NCI-H187 treated with DMSO at 0.1 percent for 48 hours (cell line): ENCODE results near the gene SHOC1.
"Not testable (repeated sequence)": the region's sequence is repeated elsewhere in the genome, so short reads cannot be mapped to it uniquely, and the experiment has no call there.

ENCODE experiments used
- DNase-seq: peaks from one replicate; lab custom pipeline; 2025; lab: John Stamatoyannopoulos, UW

The SHOC1 gene

GRCh38 chr9:111794835-111795556 lies at the start of gene SHOC1:
SHOC1 (minus strand) TSS chr9:111794937; CDS start chr9:111791418, 3,519 bp downstream.
- DNase-seq = no peak

DNA sequence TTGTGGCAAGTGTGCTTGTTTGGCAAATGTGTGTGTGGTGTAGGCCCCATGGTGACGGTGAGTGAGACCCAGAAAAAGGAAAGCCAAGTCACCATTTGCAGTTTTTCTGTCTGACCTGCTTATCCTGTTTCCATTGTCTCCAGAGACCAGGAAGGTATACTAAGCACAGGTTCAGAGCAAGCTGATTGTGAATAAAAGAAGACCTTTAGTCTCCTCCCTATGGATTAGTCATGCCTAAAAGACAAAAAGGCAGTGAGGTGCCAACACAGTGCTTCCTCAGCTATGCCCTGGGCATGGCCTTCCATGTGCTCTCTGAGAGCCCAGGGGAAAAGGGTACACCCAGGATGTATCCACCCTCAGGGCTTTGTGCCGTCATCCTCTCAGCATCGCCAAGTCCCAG lies 49.2 kb upstream of the SHOC1 start:
- DNase-seq = no peak

- no peak for DNase-seq
Measured at GRCh38 chr9:111842313-111842712, 47.6 kb upstream of the SHOC1 start.

DNA sequence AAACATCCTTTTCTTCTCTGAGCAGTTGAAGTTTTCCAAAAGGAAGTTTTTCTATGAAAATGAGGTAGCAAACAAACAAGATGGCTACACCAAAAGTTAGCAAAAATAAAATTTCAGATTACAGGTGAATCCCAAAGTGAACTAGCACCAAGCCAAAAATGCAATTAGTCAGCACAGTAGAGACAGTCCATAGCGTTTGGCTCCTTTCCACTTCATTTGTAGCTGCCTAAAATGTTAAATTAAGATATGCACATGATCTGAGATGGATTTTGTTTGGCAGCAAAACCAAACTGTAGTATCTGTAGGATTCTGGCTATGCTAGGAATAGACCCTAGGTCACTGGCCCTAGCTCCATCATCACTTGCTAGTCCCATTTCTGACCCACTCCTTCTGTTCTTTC lies 45.7 kb upstream of the SHOC1 start:
- no peak for DNase-seq

GRCh38 chr9:111839987-111840386 lies 45.2 kb upstream of the SHOC1 start:
- no peak for DNase-seq

DNA sequence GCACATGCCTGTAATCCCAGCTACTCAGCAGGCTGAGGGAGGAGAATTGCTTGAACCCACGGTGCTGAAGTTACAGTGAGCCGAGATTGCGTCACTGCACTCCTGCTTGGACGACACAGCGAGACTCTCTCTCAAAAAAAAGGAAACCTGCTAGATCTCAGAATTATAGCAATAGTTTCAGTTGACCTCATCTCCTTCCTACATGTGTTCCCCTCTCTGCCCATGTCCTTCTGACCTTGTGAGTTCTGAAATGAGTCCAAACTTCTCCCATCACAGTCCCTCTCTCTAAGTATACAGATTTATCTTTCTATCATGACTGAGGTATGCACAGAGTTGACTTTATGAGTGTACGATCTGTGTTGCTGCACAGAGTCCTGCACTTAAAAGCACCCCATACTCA lies 44.6 kb upstream of the SHOC1 start:
- DNase-seq = no peak

DNA sequence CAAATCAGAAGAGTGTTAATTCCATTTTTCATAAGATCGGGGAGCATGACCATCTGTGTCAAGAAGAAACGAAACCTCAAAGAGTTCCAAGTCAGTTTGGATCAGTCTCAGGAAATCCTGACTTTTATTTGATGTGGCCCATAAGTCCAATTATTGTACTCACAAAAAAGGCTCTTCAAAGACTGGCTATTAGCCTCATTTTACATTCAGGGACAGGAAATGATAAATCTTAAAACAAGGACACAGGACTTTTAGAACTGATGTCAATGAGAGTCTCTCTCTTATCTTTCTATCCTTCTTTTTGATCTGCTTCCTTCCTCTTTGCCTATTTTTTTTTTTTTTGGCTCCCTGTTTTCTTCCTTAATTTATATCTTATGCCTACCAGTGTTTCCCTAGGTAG lies 43.7 kb upstream of the SHOC1 start:
- DNase-seq = no peak

GRCh38 chr9:111836311-111836710 lies 41.6 kb upstream of the SHOC1 start:
- DNase-seq = no peak

DNA sequence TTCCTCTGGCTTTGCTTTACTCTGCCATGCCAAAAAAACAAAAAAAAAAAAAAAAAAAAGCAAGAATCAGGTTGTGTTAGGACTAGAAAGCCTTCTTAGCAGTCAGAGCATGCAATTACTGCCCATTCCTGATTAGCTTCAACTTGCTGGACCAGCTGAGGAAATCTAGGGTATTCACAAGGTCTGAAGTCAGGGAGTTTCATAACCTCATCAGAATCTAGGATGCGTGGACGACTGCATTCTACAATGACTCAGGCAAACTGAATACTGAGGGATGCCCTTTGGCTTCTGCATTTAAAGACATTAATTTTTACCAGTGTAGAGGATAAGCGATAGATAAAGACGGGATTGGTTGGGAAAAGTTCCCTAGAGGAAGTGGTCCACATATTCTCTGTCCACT lies 39.2 kb upstream of the SHOC1 start:
- no peak for DNase-seq

GRCh38 chr9:111832449-111832848 lies 37.7 kb upstream of the SHOC1 start:
- DNase-seq = no peak

DNA sequence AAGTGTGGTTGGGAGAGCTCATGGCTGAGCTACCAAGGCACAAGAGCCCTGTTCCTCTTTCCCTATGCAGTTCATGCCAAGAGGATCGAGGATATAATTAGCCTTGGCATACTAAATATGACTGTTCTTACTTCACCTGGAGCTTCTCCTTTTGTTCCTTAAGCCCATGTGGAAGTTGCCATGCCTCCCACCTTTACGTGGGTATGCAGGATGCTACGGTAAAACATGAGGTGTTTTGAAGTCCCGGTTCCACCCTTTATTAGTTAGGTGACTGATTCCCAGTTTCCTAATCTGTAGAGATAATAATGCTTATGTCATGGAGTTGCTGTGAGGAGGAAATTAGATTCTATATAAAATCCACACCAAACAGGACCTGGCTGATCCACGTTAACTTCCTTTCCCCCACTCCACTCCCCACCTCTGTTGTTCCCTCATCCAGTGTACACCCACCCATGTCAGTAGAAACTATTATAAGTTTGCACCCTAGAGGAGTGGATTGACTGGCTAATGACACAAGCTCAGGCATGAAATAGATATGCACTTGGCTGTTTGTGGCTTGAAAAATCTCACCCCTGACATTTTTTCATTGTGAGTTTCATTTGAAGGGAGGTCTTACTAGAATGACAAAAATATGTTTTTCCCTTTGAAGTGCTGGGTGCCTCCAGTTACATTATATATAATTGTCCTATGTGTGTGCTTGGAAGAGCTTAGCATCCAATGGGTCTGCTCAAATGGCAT lies 36.8 kb upstream of the SHOC1 start:
- no peak for DNase-seq

- DNase-seq = no peak
Measured at GRCh38 chr9:111828193-111828592, 33.5 kb upstream of the SHOC1 start.

DNA sequence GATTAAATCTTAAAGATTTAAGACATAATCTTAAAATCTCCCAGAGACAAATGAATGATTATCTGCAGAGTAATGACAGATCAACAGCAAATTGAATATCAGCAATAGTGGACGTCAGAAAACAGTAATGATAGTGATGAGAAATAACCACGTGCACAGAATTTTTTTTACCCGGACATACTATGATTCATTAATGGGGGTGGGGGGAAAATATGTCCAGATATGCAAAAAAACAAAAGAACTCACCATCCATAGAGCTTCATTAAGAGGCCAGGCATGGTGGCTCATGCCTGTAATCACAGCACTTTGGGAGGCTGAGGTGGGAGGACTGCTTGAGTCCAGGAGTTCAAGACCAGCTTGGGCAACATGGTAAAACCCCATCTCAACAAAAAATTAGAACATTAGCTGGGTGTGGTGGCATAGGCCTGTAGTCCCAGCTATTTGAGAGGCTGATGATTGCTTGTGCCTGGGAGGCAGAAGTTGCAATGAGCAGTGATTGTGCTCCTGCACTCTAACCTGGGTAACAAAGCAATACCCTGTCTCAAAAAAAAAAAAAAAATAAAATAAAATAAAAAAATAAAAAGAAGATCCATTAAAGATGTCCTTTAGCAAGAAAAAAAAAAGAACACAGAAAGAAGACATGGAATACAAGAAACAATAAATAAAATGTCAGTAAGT lies 30.9 kb upstream of the SHOC1 start:
- no peak for DNase-seq

DNA sequence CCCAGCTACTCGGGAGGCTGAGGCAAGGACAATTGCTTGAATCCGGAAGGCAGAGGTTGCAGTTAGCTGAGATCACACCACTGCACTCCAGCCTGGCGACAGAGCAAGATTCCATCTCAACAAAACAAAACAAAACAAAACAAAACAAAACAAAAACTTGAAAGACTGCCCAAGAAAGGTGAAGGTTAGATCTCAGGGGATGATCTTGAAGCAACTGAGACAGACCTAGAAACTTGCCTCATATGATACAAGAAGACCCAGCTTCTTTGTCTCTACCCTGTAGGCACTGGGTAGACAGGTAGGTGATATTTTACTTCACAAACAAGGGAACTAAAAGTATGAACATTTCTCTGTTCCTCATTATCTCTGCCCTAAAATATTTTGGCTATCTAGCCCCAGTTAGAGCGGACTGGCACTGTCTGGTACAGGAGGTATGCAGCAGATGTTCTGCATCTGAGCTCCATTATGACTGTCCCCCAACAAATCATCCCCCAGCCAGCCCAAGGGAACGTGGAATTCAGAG lies 26.3 kb upstream of the SHOC1 start:
- no peak for DNase-seq

- DNase-seq = no peak
Measured at GRCh38 chr9:111819360-111819759, 24.6 kb upstream of the SHOC1 start.

- DNase-seq = no peak
Measured at GRCh38 chr9:111815285-111816070, 20.7 kb upstream of the SHOC1 start.

GRCh38 chr9:111812337-111812736 lies 17.6 kb upstream of the SHOC1 start:
- DNase-seq = no peak

DNA sequence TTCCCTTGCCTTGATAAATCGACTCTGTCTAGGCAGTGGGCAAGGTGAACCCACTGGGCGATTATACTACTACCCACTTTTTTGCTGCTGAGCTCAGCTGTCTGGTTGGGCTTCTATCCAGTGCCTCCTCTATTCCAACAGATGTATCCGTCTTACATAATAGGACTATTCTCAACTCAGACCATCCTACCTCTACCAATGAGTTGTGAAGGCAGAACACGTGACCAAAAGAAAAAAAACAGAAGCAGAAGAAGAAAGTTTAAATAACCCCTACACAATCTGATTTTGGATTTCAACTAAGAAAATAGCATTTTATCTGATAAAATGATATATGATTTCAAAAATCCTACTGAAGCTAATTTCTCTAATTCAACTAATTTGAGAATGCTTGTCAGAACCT lies 16.2 kb upstream of the SHOC1 start:
- no peak for DNase-seq

GRCh38 chr9:111810415-111810814 lies 15.7 kb upstream of the SHOC1 start:
- DNase-seq = not testable (repeated sequence)

- DNase-seq = no peak
Measured at GRCh38 chr9:111807197-111807596, 12.5 kb upstream of the SHOC1 start.

GRCh38 chr9:111806259-111806658 lies 11.5 kb upstream of the SHOC1 start:
- DNase-seq = no peak

GRCh38 chr9:111805830-111806241 lies 11.1 kb upstream of the SHOC1 start:
- DNase-seq = no peak
